Kidney epithelial cell (primary cell): ENCODE measurements around the gene MAP4K4. TPM values are rescaled to one million over a fixed set of nuclear protein-coding genes. Genes with fewer than 3 reads are reported as not detected.

Experiments used
- DNase-seq: peaks from one replicate; pipeline ENCODE4 v3.0.0-alpha.2; 2010; ENCODE audit warnings: low read depth
- H3K27me3 ChIP-seq: 2 replicates; pipeline ENCODE4 v1.6.0; 2011; ENCODE audit warnings: low read length; ENCODE audit not compliant: control insufficient read depth, insufficient read depth
- H3K36me3 ChIP-seq: 2 replicates; pipeline ENCODE4 v1.5.1; 2011; ENCODE audit warnings: low read length; ENCODE audit not compliant: control insufficient read depth, insufficient read depth
- H3K4me3 ChIP-seq: 2 replicates; pipeline ENCODE4 v1.5.1; 2011; ENCODE audit warnings: low read depth, mild to moderate bottlenecking, control low read depth, low read length
- CTCF ChIP-seq: IDR thresholded peaks from 2 replicates; pipeline ENCODE4 v1.5.1; 2011; ENCODE audit warnings: mild to moderate bottlenecking, moderate library complexity, low read length, control low read depth, inconsistent platforms; ENCODE audit not compliant: insufficient read depth, poor library complexity, severe bottlenecking
- total RNA-seq: library from RNA; depleted of rRNA; stranded (reverse); fragments of >200 nt; gene quantifications from 2 replicates; pipeline ENCODE4 v1.2.3, GENCODE V29; 2015

MAP4K4 gene
- total RNA-seq, 1 donor from 2014 or later: 134 TPM

- DNase-seq: no peak
- H3K36me3 ChIP-seq: no peaks in the 10 kb centered on the region
- H3K4me3 ChIP-seq: no peak overlapping the region
- H3K27me3 ChIP-seq: no peaks in the 10 kb centered on the region
- no peak for TF ChIP-seq CTCF
These were observed 23.2 kb downstream of the MAP4K4 start for GRCh38 chr2:101720732-101721131.

- no peak for DNase-seq
- no peak overlapping the region for H3K4me3 ChIP-seq
- TF ChIP-seq CTCF: no peak
- no peaks in the 10 kb centered on the region for H3K27me3 ChIP-seq
- H3K36me3 ChIP-seq: no peaks in the 10 kb centered on the region
These were observed 25.4 kb downstream of the MAP4K4 start for GRCh38 chr2:101722864-101723263.

GRCh38 chr2:101723371-101724124, 26.0 kb downstream of the MAP4K4 start:
- TF ChIP-seq CTCF: no peak
- Histone ChIP-seq H3K27me3 (no peaks in the 10 kb centered on the region), H3K36me3 (no peaks in the 10 kb centered on the region), H3K4me3 (no peak overlapping the region)
- no peak for DNase-seq

- Histone ChIP-seq H3K36me3 (no peaks in the 10 kb centered on the region), H3K27me3 (no peaks in the 10 kb centered on the region), H3K4me3 (no peak overlapping the region)
- TF ChIP-seq CTCF: no peak
- no peak for DNase-seq
These were observed 26.6 kb downstream of the MAP4K4 start for GRCh38 chr2:101724125-101724474.

GRCh38 chr2:101725038-101725437, 27.5 kb downstream of the MAP4K4 start:
- H3K27me3 ChIP-seq: no peaks in the 10 kb centered on the region
- DNase-seq: no peak
- H3K36me3 ChIP-seq: no peaks in the 10 kb centered on the region
- TF ChIP-seq CTCF: no peak
- H3K4me3 ChIP-seq: no peak overlapping the region
